Smooth muscle cell (in vitro differentiated cells): Measurements from ENCODE around the gene HM13. TPM values are rescaled to one million over a fixed set of nuclear protein-coding genes. Genes with fewer than 3 reads are reported as not detected.

Experiments used
- DNase-seq: peaks from one replicate; lab custom pipeline; 2025; ENCODE audit not compliant: unreplicated experiment; lab: John Stamatoyannopoulos, UW
- H2AFZ ChIP-seq: fragments of 200-600 bp; sonication (generic); 2 replicates; pipeline ENCODE4 v1.6.0; 2016; ENCODE audit warnings: antibody characterized with exemption, low read depth, mild to moderate bottlenecking
- H3F3A ChIP-seq: fragments of 200-600 bp; sonication (generic); 2 replicates; pipeline ENCODE4 v1.6.0; 2017; ENCODE audit warnings: antibody characterized with exemption, low read depth
- H3K27ac ChIP-seq: fragments of 200-600 bp; sonication (generic); 2 replicates; pipeline ENCODE4 v1.5.1; 2016; ENCODE audit warnings: low read depth, mild to moderate bottlenecking
- H3K27me3 ChIP-seq: fragments of 200-600 bp; sonication (generic); 2 replicates; pipeline ENCODE4 v1.6.1; 2016; ENCODE audit warnings: low read depth, mild to moderate bottlenecking
- H3K36me3 ChIP-seq: fragments of 200-600 bp; sonication (generic); 2 replicates; pipeline ENCODE4 v1.5.1; 2016; ENCODE audit warnings: low read depth
- H3K4me1 ChIP-seq: fragments of 200-600 bp; sonication (generic); 2 replicates; pipeline ENCODE4 v1.5.1; 2016; ENCODE audit warnings: low read depth
- H3K4me2 ChIP-seq: fragments of 200-600 bp; sonication (generic); 2 replicates; pipeline ENCODE4 v1.6.0; 2016; ENCODE audit warnings: mild to moderate bottlenecking
- H3K4me3 ChIP-seq: fragments of 200-600 bp; sonication (generic); 2 replicates; pipeline ENCODE4 v1.5.1; 2016; ENCODE audit warnings: mild to moderate bottlenecking
- H3K79me2 ChIP-seq: fragments of 200-600 bp; sonication (generic); 2 replicates; pipeline ENCODE4 v1.6.0; 2016; ENCODE audit warnings: low read depth, mild to moderate bottlenecking
- H3K9ac ChIP-seq: fragments of 200-600 bp; sonication (generic); 2 replicates; pipeline ENCODE4 v1.6.0; 2016; ENCODE audit warnings: low read depth
- H3K9me3 ChIP-seq: fragments of 200-600 bp; sonication (generic); replicated peaks from 2 replicates; pipeline ENCODE4 v1.5.1; 2016; ENCODE audit warnings: low read depth
- H4K20me1 ChIP-seq: fragments of 200-600 bp; sonication (generic); 2 replicates; pipeline ENCODE4 v1.6.0; 2016; ENCODE audit warnings: low read depth
- CTCF ChIP-seq: fragments of 200-600 bp; sonication (generic); IDR thresholded peaks from 2 replicates; pipeline ENCODE4 v1.5.1; 2017; ENCODE audit warnings: borderline replicate concordance, mild to moderate bottlenecking, antibody characterized with exemption; ENCODE audit not compliant: insufficient read depth, poor library complexity, severe bottlenecking
- WGBS: methylation state at CpG from one replicate; pipeline ENCODE4 v1.1.7; 2016; ENCODE audit warnings: low lambda C conversion rate; 5-methylcytosine and 5-hydroxymethylcytosine counted together
- polyA plus RNA-seq: library from polyadenylated mRNA; unstranded; fragments of >200 nt; fragmentation: Nextera tagmentation; extraction: Ambion mirVana; gene quantifications from 2 replicates; pipeline ENCODE4 v1.2.1, GENCODE V29; 2016
- total RNA-seq: library from RNA; depleted of rRNA; stranded (reverse); fragments of >200 nt; gene quantifications from 2 replicates; pipeline ENCODE4 v1.2.3, GENCODE V29; 2014

HM13 gene
- total and polyA plus RNA-seq, 2 experiments from 2014 or later, result 210 to 336 TPM

GRCh38 chr20:31549513-31549880 is 35.3 kb downstream of the HM13 start:
- Histone ChIP-seq H3K79me2 (peaks cover 30% of the 10 kb centered on the region), H3K4me2 (no peak overlapping the region), H3K9ac (no peak overlapping the region), H3K36me3 (no peaks in the 10 kb centered on the region), H2AFZ (no peak overlapping the region), H3K4me3 (no peak overlapping the region), H3K27ac (peak overlapping the region; percentile 66), H3K9me3 (no peaks in the 10 kb centered on the region), H3K4me1 (no peaks in the 10 kb centered on the region), H4K20me1 (peaks cover 19% of the 10 kb centered on the region), H3F3A (peaks cover 38% of the 10 kb centered on the region), H3K27me3 (no peaks in the 10 kb centered on the region)
- DNase-seq, result no peak
- WGBS, result 96% methylated on average over 5 of the region's 5 CpGs
- no peak for TF ChIP-seq CTCF

- H3K9me3 ChIP-seq, result no peaks in the 10 kb centered on the region
- H3K36me3 ChIP-seq, result peaks cover 3% of the 10 kb centered on the region
- no peak for TF ChIP-seq CTCF
- H3K27ac ChIP-seq, result peak overlapping the region; percentile 66
- H3K4me2 ChIP-seq, result no peak overlapping the region
- no peak overlapping the region for H2AFZ ChIP-seq
- no peaks in the 10 kb centered on the region for H3K4me1 ChIP-seq
- H3F3A ChIP-seq, result peaks cover 32% of the 10 kb centered on the region
- peaks cover 30% of the 10 kb centered on the region for H3K79me2 ChIP-seq
- no peak for DNase-seq
- H4K20me1 ChIP-seq, result peaks cover 15% of the 10 kb centered on the region
- 97% methylated on average over 13 of the region's 13 CpGs for WGBS
- no peaks in the 10 kb centered on the region for H3K27me3 ChIP-seq
- H3K4me3 ChIP-seq, result no peak overlapping the region
- H3K9ac ChIP-seq, result no peak overlapping the region
These were observed 35.9 kb downstream of the HM13 start for GRCh38 chr20:31550099-31550498.

GRCh38 chr20:31551163-31552081 is 37.2 kb downstream of the HM13 start:
- H3K9ac ChIP-seq, result no peak overlapping the region

More at GRCh38 chr20:31551163-31552081, 37.2 kb downstream of the HM13 start:
- no peak for DNase-seq
- peak overlapping the region; percentile 66 for H3K27ac ChIP-seq
- H3F3A ChIP-seq, result peaks cover 28% of the 10 kb centered on the region
- no peak for TF ChIP-seq CTCF
- peaks cover 20% of the 10 kb centered on the region for H3K79me2 ChIP-seq
- H4K20me1 ChIP-seq, result peaks cover 15% of the 10 kb centered on the region
- H2AFZ ChIP-seq, result no peak overlapping the region
- no peaks in the 10 kb centered on the region for H3K4me1 ChIP-seq
- no peaks in the 10 kb centered on the region for H3K27me3 ChIP-seq
- peaks cover 3% of the 10 kb centered on the region for H3K36me3 ChIP-seq
- no peaks in the 10 kb centered on the region for H3K9me3 ChIP-seq
- H3K4me3 ChIP-seq, result no peak overlapping the region
- 53% methylated on average over 11 of the region's 11 CpGs for WGBS
- peak overlapping the region; percentile 1 for H3K4me2 ChIP-seq
